Measurements from ENCODE around the gene TNFRSF19. TPM values are rescaled to one million over a fixed set of nuclear protein-coding genes. Genes with fewer than 3 reads are reported as not detected.

Gene TNFRSF19
- total and polyA plus RNA-seq, 2 of the 13 experiments (the other 11 are each of a cell fraction or from before 2014, with no cell fraction given) = 75.3 to 77.7 TPM

- TF ChIP-seq TEAD2 (CRISPR knock-in tag; IDR thresholded peaks at IDR 0.05) (no peak), KLF11 (CRISPR knock-in tag; IDR thresholded peaks at IDR 0.05) (no peak), ZNF703 (CRISPR knock-in tag; IDR thresholded peaks at IDR 0.05; ENCODE audit: borderline replicate concordance) (no peak), SIX1 (CRISPR knock-in tag; IDR thresholded peaks at IDR 0.05; ENCODE audit: borderline replicate concordance) (peak; percentile 94), RXRA (CRISPR knock-in tag; IDR thresholded peaks at IDR 0.05) (peak; percentile 50; the same call in 1 of the 2 replicates), KIAA2018 (CRISPR knock-in tag; IDR thresholded peaks at IDR 0.05; ENCODE audit: borderline replicate concordance) (no peak), ZNF543 (CRISPR knock-in tag; IDR thresholded peaks at IDR 0.05) (0 out of 2 replicates have a peak, but pooled peaks have one; percentile 48), ZNF784 (CRISPR knock-in tag; IDR thresholded peaks at IDR 0.05; ENCODE audit: borderline replicate concordance) (no peak), KDM4B (CRISPR knock-in tag; IDR thresholded peaks at IDR 0.05) (peak; percentile 74; the same call in 1 of the 2 replicates), STAG1 (CRISPR knock-in tag; IDR thresholded peaks at IDR 0.05) (peak; percentile 27), E2F1 (CRISPR knock-in tag; IDR thresholded peaks at IDR 0.05) (no peak), ZNF761 (CRISPR knock-in tag; conservative IDR thresholded peaks at IDR 0.05) (0 out of 2 replicates have a peak, but pooled peaks have one; percentile 55), MED1 (CRISPR knock-in tag; IDR thresholded peaks at IDR 0.05) (peak; percentile 89), ZNF234 (CRISPR knock-in tag; conservative IDR thresholded peaks at IDR 0.05) (no peak), ZNF598 (CRISPR knock-in tag; IDR thresholded peaks at IDR 0.05; ENCODE audit: borderline replicate concordance) (no peak), ZNF605 (CRISPR knock-in tag; IDR thresholded peaks at IDR 0.05) (peak; percentile 75)
- TF ChIP-seq, protein P1, sequence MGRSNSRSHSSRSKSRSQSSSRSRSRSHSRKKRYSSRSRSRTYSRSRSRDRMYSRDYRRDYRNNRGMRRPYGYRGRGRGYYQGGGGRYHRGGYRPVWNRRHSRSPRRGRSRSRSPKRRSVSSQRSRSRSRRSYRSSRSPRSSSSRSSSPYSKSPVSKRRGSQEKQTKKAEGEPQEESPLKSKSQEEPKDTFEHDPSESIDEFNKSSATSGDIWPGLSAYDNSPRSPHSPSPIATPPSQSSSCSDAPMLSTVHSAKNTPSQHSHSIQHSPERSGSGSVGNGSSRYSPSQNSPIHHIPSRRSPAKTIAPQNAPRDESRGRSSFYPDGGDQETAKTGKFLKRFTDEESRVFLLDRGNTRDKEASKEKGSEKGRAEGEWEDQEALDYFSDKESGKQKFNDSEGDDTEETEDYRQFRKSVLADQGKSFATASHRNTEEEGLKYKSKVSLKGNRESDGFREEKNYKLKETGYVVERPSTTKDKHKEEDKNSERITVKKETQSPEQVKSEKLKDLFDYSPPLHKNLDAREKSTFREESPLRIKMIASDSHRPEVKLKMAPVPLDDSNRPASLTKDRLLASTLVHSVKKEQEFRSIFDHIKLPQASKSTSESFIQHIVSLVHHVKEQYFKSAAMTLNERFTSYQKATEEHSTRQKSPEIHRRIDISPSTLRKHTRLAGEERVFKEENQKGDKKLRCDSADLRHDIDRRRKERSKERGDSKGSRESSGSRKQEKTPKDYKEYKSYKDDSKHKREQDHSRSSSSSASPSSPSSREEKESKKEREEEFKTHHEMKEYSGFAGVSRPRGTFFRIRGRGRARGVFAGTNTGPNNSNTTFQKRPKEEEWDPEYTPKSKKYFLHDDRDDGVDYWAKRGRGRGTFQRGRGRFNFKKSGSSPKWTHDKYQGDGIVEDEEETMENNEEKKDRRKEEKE (IDR thresholded peaks at IDR 0.05) = no peak
Observed at GRCh38 chr13:23629566-23630272, 59.5 kb downstream of the TNFRSF19 start (continued).
